Chondrocyte (in vitro differentiated cells): ENCODE data around the gene SNX32. TPM values are rescaled to one million over a fixed set of nuclear protein-coding genes. Genes with fewer than 3 reads are reported as not detected.
"Not testable (repeated sequence)": the region's sequence is repeated elsewhere in the genome, so short reads cannot be mapped to it uniquely, and the experiment has no call there.

Source experiments
- DNase-seq: peaks from one replicate; pipeline ENCODE4 v3.0.0; 2021; ENCODE audit warnings: mixed read lengths, low spot score
- H3K27ac Mint-ChIP-seq: one replicate; pipeline ENCODE4 v1.8.0; 2021; ENCODE audit warnings: mild to moderate bottlenecking, moderate library complexity, mixed read lengths; ENCODE audit not compliant: unreplicated experiment
- H3K27me3 Mint-ChIP-seq: 2 replicates; pipeline ENCODE4 v1.8.0; 2021; ENCODE audit warnings: low read depth, mixed read lengths
- H3K36me3 Mint-ChIP-seq: 2 replicates; pipeline ENCODE4 v1.8.0; 2021; ENCODE audit warnings: low read depth, mixed read lengths
- H3K4me1 Mint-ChIP-seq: 2 replicates; pipeline ENCODE4 v1.8.0; 2021; ENCODE audit warnings: low read depth, mild to moderate bottlenecking, mixed read lengths
- H3K4me3 Mint-ChIP-seq: one replicate; pipeline ENCODE4 v1.8.0; 2021; ENCODE audit warnings: mild to moderate bottlenecking, moderate library complexity, mixed read lengths; ENCODE audit not compliant: unreplicated experiment
- H3K9me3 Mint-ChIP-seq: 2 replicates; pipeline ENCODE4 v1.8.0; 2021; ENCODE audit warnings: low read depth, mixed read lengths
- total RNA-seq: library from RNA; stranded (reverse); gene quantifications from 3 replicates; pipeline ENCODE4 v1.2.1, GENCODE V29; 2021
- TF ChIP-seq, protein P1 (sequence below): fragments of 200-600 bp; sonication (generic); IDR thresholded peaks from 2 replicates; pipeline ENCODE4 v1.5.0; 2021; ENCODE audit warnings: antibody characterized with exemption, mild to moderate bottlenecking, moderate library complexity

Gene SNX32
- total RNA-seq, 1 donor from 2014 or later, result 0.80 TPM

DNA sequence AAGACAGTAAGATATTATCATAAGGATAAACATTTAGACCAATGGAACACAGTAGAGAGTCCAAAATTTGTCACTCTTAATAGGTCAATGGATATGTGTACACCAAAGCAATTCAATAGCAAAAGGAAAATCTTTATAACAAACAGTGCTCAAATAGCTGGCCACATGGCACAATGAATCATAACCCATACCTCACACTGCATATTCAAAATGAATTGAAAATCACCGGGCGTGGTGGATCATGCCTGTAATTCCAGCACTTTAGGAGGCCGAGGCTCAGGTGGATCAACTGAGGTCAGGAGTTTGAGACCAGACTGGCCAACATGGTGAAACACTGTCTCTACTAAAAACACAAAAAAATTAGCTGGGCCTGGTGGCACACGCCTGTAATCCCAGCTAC is 8.4 kb downstream of the SNX32 start:
- TF ChIP-seq, protein P1, sequence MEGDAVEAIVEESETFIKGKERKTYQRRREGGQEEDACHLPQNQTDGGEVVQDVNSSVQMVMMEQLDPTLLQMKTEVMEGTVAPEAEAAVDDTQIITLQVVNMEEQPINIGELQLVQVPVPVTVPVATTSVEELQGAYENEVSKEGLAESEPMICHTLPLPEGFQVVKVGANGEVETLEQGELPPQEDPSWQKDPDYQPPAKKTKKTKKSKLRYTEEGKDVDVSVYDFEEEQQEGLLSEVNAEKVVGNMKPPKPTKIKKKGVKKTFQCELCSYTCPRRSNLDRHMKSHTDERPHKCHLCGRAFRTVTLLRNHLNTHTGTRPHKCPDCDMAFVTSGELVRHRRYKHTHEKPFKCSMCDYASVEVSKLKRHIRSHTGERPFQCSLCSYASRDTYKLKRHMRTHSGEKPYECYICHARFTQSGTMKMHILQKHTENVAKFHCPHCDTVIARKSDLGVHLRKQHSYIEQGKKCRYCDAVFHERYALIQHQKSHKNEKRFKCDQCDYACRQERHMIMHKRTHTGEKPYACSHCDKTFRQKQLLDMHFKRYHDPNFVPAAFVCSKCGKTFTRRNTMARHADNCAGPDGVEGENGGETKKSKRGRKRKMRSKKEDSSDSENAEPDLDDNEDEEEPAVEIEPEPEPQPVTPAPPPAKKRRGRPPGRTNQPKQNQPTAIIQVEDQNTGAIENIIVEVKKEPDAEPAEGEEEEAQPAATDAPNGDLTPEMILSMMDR, result no peak
- no peaks in the 10 kb centered on the region for H3K27me3 Mint-ChIP-seq
- DNase-seq, result no peak
- no peaks in the 10 kb centered on the region for H3K9me3 Mint-ChIP-seq
- no peak overlapping the region for H3K4me3 Mint-ChIP-seq
- no peaks in the 10 kb centered on the region for H3K36me3 Mint-ChIP-seq
- no peak overlapping the region for H3K27ac Mint-ChIP-seq
- no peaks in the 10 kb centered on the region for H3K4me1 Mint-ChIP-seq

DNA sequence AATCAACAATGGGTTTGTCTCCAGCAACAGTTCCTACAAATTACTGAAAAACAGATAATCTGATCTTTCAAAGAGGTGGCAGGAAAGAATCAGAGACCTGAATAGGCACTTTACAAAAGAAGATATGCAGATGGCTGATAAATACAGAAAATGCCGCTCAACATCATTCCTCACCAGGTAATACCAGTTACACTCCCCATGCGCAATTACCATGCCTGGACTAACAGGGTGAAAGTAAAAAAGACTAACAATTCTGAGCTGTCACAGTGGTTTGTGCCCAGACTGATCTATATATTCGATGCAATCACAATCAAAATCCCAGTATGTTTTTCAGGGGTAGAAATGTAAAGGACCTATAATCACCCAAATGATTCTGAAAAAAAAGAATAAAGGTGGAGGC is 10.0 kb downstream of the SNX32 start:
- Mint-ChIP-seq H3K36me3 (no peaks in the 10 kb centered on the region), H3K4me1 (no peaks in the 10 kb centered on the region), H3K27ac (no peak overlapping the region), H3K27me3 (no peaks in the 10 kb centered on the region), H3K9me3 (no peaks in the 10 kb centered on the region), H3K4me3 (no peak overlapping the region)
- no peak for DNase-seq
- TF ChIP-seq, protein P1, result no peak

DNA sequence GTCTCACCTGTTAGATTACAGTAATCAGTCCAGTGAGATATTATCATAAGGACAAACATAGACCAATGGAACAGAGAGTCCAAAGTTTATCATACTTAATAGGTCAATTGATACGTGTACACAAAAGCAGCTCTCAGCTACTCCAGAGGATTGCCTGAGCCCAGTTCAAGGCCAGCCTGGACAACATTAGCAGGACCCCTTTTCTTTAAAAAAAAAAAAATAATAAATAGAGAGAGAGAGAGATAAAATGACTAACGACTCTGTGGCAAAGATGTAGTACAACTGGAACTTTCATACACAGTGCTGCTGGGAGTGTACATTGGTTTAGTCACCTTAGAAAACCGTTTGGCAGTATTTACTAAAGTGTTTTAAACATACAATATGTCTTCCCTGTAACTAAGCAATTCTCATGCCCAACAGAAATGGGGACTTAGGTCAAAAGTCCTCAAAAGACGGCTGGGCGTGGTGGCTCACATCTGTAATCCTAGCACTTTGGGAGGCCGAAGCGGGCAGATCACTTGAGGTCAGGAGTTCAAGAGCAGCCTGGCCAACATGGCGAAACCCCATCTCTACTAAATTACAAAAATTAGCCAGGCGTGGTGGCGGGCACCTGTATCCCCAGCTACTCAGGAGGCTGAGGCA is 10.6 kb downstream of the SNX32 start:
- H3K27me3 Mint-ChIP-seq, result no peaks in the 10 kb centered on the region
- H3K36me3 Mint-ChIP-seq, result no peaks in the 10 kb centered on the region
- H3K4me1 Mint-ChIP-seq, result no peaks in the 10 kb centered on the region
- no peak for DNase-seq
- no peak overlapping the region for H3K4me3 Mint-ChIP-seq
- H3K9me3 Mint-ChIP-seq, result no peaks in the 10 kb centered on the region
- no peak overlapping the region for H3K27ac Mint-ChIP-seq
- TF ChIP-seq, protein P1, result no peak

GRCh38 chr11:65847746-65848145 is 14.0 kb downstream of the SNX32 start:
- H3K36me3 Mint-ChIP-seq, result peaks cover 10% of the 10 kb centered on the region
- no peaks in the 10 kb centered on the region for H3K4me1 Mint-ChIP-seq
- peaks cover 3% of the 10 kb centered on the region for H3K9me3 Mint-ChIP-seq
- H3K27ac Mint-ChIP-seq, result no peak overlapping the region
- no peak overlapping the region for H3K4me3 Mint-ChIP-seq
- no peak for DNase-seq
- no peaks in the 10 kb centered on the region for H3K27me3 Mint-ChIP-seq
- TF ChIP-seq, protein P1, result no peak

- H3K4me1 Mint-ChIP-seq, H3K9me3 Mint-ChIP-seq, H3K27me3 Mint-ChIP-seq, DNase-seq, H3K4me3 Mint-ChIP-seq, H3K27ac Mint-ChIP-seq: not testable (repeated sequence)
- peaks cover 15% of the 10 kb centered on the region for H3K36me3 Mint-ChIP-seq
Observed at GRCh38 chr11:65848693-65849092, 14.9 kb downstream of the SNX32 start.

DNA sequence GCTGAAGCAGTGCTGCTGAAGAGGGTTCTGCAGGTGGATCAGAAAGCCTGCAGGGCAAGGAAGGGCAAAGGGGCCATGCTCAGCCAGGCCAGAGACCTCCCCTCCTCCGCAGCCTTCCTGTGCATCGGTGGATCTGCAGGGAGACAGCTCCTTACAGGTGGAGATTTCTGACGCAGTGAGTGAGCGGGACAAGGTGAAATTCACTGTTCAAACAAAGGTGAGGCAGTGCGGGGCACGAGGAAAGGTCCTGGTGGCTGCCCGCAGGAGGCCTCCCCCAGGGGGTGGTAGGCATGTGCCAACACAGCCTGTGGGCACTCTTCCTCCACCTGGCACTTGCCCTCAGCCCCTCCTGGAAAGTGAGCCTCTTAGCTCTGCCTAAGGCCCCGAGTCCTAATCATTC is 15.6 kb downstream of the SNX32 start:
- Mint-ChIP-seq H3K4me1 (peaks cover 8% of the 10 kb centered on the region), H3K9me3 (peaks cover 3% of the 10 kb centered on the region), H3K36me3 (peaks cover 20% of the 10 kb centered on the region), H3K27ac (no peak overlapping the region), H3K27me3 (no peaks in the 10 kb centered on the region), H3K4me3 (no peak overlapping the region)
- DNase-seq, result no peak
- TF ChIP-seq, protein P1, result no peak
